Retinal pigment epithelial cell (primary cell): ENCODE measurements around the gene CCDC30.
A peak's percentile ranks its signal among the peaks of the same experiment; 100 is the strongest.
"Not testable (repeated sequence)": the region's sequence is repeated elsewhere in the genome, so short reads cannot be mapped to it uniquely, and the experiment has no call there.

Experiments
- DNase-seq: peaks from one replicate; pipeline ENCODE4 v3.0.0-alpha.2; 2010; ENCODE audit warnings: low read depth
- H3K4me3 ChIP-seq: 2 replicates; pipeline ENCODE4 v1.5.1; 2011; ENCODE audit warnings: mild to moderate bottlenecking, low read length, control low read depth, moderate library complexity
- TF ChIP-seq, protein P1 (sequence below): conservative IDR thresholded peaks from 2 replicates; pipeline ENCODE4 v1.5.1; 2011; ENCODE audit warnings: low read depth, low read length, control low read depth, inconsistent platforms

The CCDC30 gene

GRCh38 chr1:42593486-42594100 lies 130.5 kb downstream of the CCDC30 start:
- no peak overlapping the region for H3K4me3 ChIP-seq
- no peak for DNase-seq
- TF ChIP-seq, protein P1, sequence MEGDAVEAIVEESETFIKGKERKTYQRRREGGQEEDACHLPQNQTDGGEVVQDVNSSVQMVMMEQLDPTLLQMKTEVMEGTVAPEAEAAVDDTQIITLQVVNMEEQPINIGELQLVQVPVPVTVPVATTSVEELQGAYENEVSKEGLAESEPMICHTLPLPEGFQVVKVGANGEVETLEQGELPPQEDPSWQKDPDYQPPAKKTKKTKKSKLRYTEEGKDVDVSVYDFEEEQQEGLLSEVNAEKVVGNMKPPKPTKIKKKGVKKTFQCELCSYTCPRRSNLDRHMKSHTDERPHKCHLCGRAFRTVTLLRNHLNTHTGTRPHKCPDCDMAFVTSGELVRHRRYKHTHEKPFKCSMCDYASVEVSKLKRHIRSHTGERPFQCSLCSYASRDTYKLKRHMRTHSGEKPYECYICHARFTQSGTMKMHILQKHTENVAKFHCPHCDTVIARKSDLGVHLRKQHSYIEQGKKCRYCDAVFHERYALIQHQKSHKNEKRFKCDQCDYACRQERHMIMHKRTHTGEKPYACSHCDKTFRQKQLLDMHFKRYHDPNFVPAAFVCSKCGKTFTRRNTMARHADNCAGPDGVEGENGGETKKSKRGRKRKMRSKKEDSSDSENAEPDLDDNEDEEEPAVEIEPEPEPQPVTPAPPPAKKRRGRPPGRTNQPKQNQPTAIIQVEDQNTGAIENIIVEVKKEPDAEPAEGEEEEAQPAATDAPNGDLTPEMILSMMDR, result no peak

- TF ChIP-seq, protein P1, result no peak
- no peak for DNase-seq
- no peak overlapping the region for H3K4me3 ChIP-seq
Observed at GRCh38 chr1:42601472-42601871, 138.4 kb downstream of the CCDC30 start.

GRCh38 chr1:42613803-42614131 lies 150.7 kb downstream of the CCDC30 start:
- no peak overlapping the region for H3K4me3 ChIP-seq
- TF ChIP-seq, protein P1, result no peak
- DNase-seq, result no peak

- H3K4me3 ChIP-seq, result no peak overlapping the region
- DNase-seq, result no peak
- TF ChIP-seq, protein P1, result no peak
Observed at GRCh38 chr1:42618866-42619265, 155.8 kb downstream of the CCDC30 start.

DNA sequence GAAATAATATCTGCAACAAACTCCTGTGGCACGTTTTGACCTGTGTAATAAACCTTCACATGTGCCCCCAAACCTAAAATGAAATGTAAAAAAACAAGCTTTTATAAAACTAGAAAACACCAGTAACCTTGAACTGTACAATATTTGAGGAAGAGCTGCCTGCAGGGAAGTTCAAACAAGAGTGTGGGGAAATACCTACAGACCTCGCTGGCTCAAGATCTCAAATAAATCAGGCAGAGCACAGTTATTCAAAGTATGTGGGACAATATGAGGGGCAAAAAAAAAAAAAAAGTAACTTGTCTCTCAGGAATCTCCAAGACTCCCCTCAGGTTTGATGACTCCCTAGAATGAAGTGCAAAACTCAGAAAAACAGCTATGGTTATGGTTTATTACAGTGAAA lies 157.2 kb downstream of the CCDC30 start:
- TF ChIP-seq, protein P1, result no peak
- no peak overlapping the region for H3K4me3 ChIP-seq
- no peak for DNase-seq

GRCh38 chr1:42621180-42621579 lies 158.1 kb downstream of the CCDC30 start:
- not testable (repeated sequence) for H3K4me3 ChIP-seq, DNase-seq

DNA sequence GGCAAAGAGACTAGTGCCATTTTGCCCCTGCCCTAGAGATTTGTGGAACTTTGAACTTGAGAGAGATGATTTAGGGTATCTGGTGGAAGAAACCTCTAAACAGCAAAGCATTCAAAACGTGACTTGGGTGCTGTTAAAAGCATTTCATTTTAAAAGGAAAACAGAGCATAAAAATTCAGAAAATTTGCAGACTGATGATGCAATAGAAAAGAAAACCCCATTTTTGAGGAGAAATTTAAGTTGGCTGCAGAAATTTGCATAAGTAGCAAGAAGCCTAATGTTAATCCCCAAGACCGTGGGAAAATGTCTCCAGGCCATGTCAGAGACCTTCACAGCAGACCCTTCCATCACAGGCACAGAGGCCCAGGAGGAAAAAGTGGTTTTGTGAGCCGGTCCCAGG lies 164.1 kb downstream of the CCDC30 start:
- not testable (repeated sequence) for DNase-seq, H3K4me3 ChIP-seq

DNA sequence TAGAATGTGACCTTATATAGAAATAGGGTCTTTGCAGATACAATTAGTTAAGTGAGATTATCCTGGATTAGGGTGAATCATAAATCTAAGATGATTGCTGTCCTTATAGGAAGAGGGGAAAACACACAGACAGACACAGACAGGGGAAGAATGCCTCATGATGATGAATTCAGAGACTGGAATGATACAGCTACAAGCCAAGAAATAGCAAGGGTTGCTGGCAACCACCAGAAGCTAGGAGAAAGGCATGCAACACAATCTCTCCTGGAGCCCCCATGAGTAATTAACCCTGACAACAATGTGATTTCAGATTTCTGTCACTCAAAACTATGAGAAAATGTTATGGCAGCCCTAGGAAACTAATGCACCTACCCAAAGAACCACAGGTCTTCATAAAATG lies 176.0 kb downstream of the CCDC30 start:
- no peak overlapping the region for H3K4me3 ChIP-seq
- DNase-seq, result peak; percentile 4
- TF ChIP-seq, protein P1, result no peak
